Measurements from ENCODE around the gene DAAM2. TPM values are rescaled to one million over a fixed set of nuclear protein-coding genes. Genes with fewer than 3 reads are reported as not detected.

Gene DAAM2
- polyA plus RNA-seq, 3 donors, result 24.2 to 30.9 (median 30.6) TPM

Other genes starting within 250 kb of the DAAM2 start
- 1 to 10 TPM; 2.7 to 4.0 (median 3.6) TPM for gene KIF6, start 67.0 kb upstream of the DAAM2 start, polyA plus RNA-seq (ENCODE audit: insufficient read length in 3 of 3)
- gene MOCS1, start 142.1 kb downstream of the DAAM2 start, polyA plus RNA-seq (ENCODE audit: insufficient read length in 3 of 3), result 10 to 100 TPM; 11.1 to 12.9 (median 12.6) TPM